ENCODE measurements around the gene GDF10. TPM values are rescaled to one million over a fixed set of nuclear protein-coding genes. Genes with fewer than 3 reads are reported as not detected.

The GDF10 gene
- total RNA-seq, 4 donors from 2014 or later = 0.23 to 3.9 (median 1.0) TPM

DNA sequence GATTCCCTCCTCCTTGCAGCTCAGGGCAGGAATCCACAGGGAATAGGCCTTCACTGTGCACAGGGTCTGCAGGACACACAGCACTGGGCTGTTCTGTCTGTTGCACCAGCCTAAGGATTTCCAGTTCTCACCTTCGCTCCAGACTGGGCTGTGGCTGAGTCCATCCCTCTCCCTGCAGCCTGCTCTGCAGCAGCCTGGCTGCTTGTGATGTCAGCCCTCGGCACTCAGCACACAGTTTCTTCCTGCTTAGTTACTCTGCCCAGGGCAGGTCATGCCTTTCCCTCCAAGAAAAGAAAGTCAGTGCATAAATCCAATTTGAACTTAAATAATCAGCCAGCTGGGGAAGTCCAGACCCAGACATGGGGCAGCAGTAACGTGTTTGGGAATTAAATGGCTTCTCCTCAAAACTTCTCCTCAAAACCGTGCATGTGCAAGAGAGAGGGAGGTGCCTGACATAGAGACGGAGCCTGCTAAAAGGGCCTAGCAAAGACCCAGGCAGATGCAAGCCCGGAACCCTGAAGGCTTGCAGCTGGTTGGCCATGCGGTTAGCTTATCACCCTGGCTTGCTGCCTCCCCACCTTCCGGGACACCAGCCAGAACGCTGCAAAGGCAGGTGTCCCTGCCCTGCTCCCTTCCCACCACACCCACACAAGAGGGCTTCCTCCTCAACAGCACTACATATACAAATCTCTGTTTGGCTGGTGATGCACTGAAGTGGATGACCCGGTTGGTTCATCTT is 11.4 kb downstream of the GDF10 start:
- DNase-seq (ENCODE audit: low spot score in 2 of 2) = no peak
- intact Hi-C loops (cut with DNase I; ENCODE audit: low total_unique reads) = loop anchor here (10.0 kb wide), 1 partner anchor 267 kb away; no protein-coding TSS in a partner anchor
- TF ChIP-seq, protein P1, sequence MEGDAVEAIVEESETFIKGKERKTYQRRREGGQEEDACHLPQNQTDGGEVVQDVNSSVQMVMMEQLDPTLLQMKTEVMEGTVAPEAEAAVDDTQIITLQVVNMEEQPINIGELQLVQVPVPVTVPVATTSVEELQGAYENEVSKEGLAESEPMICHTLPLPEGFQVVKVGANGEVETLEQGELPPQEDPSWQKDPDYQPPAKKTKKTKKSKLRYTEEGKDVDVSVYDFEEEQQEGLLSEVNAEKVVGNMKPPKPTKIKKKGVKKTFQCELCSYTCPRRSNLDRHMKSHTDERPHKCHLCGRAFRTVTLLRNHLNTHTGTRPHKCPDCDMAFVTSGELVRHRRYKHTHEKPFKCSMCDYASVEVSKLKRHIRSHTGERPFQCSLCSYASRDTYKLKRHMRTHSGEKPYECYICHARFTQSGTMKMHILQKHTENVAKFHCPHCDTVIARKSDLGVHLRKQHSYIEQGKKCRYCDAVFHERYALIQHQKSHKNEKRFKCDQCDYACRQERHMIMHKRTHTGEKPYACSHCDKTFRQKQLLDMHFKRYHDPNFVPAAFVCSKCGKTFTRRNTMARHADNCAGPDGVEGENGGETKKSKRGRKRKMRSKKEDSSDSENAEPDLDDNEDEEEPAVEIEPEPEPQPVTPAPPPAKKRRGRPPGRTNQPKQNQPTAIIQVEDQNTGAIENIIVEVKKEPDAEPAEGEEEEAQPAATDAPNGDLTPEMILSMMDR (IDR thresholded peaks at IDR 0.05) = no peak
- no peak for TF ChIP-seq POLR2A (IDR thresholded peaks at IDR 0.05)
- 24 to 31% methylated on average over 10 of the region's 10 CpGs for WGBS, 2 donors
- H3K4me3 ChIP-seq (ENCODE audit: low read depth, poor library complexity, severe bottlenecking) = no peak overlapping the region

DNA sequence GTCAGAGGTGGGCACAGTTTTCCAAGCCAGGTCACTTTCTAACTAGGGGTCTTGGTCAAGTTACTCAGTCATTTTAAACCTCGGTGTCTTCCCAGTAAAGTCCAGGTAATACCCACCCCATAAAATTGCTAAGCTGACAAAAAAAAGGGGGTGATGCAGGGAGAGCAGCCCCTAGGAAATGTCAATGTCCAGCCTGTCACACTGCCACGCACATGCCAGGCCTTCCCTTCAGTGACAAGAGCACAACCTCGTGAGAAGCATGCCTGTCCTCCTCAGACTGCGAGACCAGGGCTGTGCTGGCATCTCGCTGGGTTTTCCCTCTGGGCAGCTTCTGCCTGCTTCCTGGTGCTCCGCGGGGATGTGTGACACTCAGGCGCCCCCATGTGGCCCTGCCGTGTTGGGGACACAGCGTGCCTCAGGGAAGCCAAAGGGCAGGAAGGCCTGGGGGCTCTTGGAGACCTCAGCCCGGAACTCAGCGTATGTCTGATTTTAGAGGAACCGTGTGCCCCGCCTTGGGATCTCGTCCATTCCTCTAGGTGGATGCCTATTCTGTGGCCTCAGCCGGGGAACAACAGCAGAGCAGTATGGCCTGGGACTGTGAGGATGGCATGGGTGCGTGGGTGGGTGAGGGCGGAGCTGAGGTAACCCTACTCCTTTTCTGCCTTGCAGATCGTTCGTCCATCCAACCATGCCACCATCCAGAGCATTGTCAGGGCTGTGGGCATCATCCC is 12.1 kb downstream of the GDF10 start:
- TF ChIP-seq POLR2A (IDR thresholded peaks at IDR 0.05) = no peak
- TF ChIP-seq, protein P1 (IDR thresholded peaks at IDR 0.05) = peak in 1 of 3 donors; percentile 44
- no peak overlapping the region for H3K4me3 ChIP-seq (ENCODE audit: low read depth, poor library complexity, severe bottlenecking)
- 12 to 21% methylated on average over 16 to 20 of the region's 20 CpGs for WGBS, 2 donors
- intact Hi-C loops (cut with DNase I; ENCODE audit: low total_unique reads) = loop anchor here (10.0 kb wide), 1 partner anchor 267 kb away; no protein-coding TSS in a partner anchor
- peak; percentile 76 to 95 for DNase-seq (ENCODE audit: low spot score in 2 of 2)

DNA sequence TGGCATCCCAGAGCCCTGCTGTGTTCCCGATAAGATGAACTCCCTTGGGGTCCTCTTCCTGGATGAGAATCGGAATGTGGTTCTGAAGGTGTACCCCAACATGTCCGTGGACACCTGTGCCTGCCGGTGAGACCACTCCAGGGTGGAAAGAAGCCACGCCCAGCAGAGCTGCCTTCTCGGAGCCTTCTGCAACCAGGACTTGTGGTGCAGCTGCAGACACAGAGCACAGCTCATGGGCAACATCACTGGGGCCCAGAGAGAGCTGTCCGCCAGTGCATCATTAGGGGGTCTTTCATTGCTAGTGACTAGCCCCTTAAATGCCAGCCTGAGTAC is 12.6 kb downstream of the GDF10 start:
- 79 to 90% methylated on average over 7 of the region's 7 CpGs for WGBS, 2 donors
- intact Hi-C loops (cut with DNase I; ENCODE audit: low total_unique reads) = loop anchor here (10.0 kb wide), 1 partner anchor 268 kb away; no protein-coding TSS in a partner anchor
- TF ChIP-seq, protein P1 (IDR thresholded peaks at IDR 0.05) = no peak
- TF ChIP-seq POLR2A (IDR thresholded peaks at IDR 0.05) = no peak
- H3K4me3 ChIP-seq (ENCODE audit: low read depth, poor library complexity, severe bottlenecking) = no peak overlapping the region
- no peak for DNase-seq (ENCODE audit: low spot score in 2 of 2)

DNA sequence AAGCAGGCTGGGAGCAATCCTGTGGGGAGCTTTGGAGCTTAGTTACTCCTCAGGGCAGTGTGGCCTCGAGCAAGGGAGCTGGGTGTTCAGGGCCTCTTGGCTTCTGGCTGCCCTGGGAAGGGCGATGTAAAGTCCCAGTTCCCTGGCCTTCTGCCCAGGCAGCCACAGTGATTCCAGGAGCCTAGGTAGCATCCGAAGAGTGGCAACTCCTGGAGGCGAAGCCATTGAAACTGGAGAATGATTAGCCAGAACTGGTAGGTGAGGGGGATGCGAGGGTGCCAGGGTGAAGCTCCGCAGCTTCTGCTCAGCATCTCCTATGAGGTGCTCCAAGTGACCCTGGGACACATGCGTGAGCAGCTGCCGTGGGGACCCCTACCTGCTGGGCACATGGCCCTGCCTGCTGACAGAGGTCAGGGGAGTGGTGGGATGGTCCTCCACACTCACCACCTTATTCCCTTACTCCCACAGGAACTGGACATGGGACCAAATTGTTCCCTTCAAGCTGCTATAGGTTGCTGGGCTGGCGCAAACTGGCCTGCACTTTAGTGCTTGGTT is 14.5 kb downstream of the GDF10 start:
- WGBS, 2 donors = 89 to 92% methylated on average over 9 of the region's 9 CpGs
- TF ChIP-seq, protein P1 (IDR thresholded peaks at IDR 0.05) = no peak
- no peak for TF ChIP-seq POLR2A (IDR thresholded peaks at IDR 0.05)
- no peak for DNase-seq (ENCODE audit: low spot score in 2 of 2)
- H3K4me3 ChIP-seq (ENCODE audit: low read depth, poor library complexity, severe bottlenecking) = no peak overlapping the region
- intact Hi-C loops (cut with DNase I; ENCODE audit: low total_unique reads) = loop anchor here (10.0 kb wide), 1 partner anchor 270 kb away; no protein-coding TSS in a partner anchor

DNA sequence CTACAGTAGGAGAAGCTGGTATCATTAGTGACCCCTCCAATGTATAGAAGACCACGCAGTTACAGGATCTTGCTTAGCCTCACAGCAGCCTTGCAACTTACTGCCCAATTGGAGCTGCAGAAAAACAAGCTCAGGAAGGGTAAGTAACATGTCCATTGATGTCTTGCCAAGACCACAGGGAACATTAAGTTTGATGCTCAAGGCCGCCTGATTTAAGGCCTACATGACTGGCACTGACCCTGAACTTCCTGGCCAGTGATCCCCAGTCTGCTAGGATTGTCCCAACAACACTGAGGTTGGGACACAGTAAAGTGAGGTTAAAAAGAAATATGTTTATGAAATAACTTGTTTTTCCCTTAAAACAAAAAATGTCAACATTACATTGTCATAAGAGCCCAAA is 15.4 kb downstream of the GDF10 start:
- DNase-seq (ENCODE audit: low spot score in 2 of 2) = no peak
- intact Hi-C loops (cut with DNase I; ENCODE audit: low total_unique reads) = loop anchor here (10.0 kb wide), 1 partner anchor 271 kb away; no protein-coding TSS in a partner anchor
- WGBS, 2 donors = 89 to 92% methylated on average over 2 of the region's 2 CpGs
- no peak overlapping the region for H3K4me3 ChIP-seq (ENCODE audit: low read depth, poor library complexity, severe bottlenecking)
- TF ChIP-seq, protein P1 (IDR thresholded peaks at IDR 0.05) = no peak
- no peak for TF ChIP-seq POLR2A (IDR thresholded peaks at IDR 0.05)

Measured in lower leg skin (tissue), 4 donors.